Astrocyte (in vitro differentiated cells and primary cell): ENCODE measurements around the gene PEPD. TPM values are rescaled to one million over a fixed set of nuclear protein-coding genes. Genes with fewer than 3 reads are reported as not detected.

ENCODE experiments used
- DNase-seq: peaks from one replicate; pipeline ENCODE4 v3.0.0-alpha.2; 2010; ENCODE audit warnings: low read depth
- FAIRE-seq: peaks from 2 replicates; lab custom pipeline; 2011; peaks lifted over from hg19 to GRCh38; lab: Jason Lieb, UNC
- H2AFZ ChIP-seq: 2 replicates; pipeline ENCODE4 v1.6.0; 2012; ENCODE audit warnings: low read depth, low read length, inconsistent platforms
- H3K27ac ChIP-seq: 2 replicates; pipeline ENCODE4 v1.5.1; 2011; ENCODE audit warnings: low read depth, low read length, inconsistent platforms
- H3K27me3 ChIP-seq: 2 replicates; pipeline ENCODE4 v1.6.0; 2011; ENCODE audit warnings: low read length, inconsistent platforms; ENCODE audit not compliant: insufficient read depth
- H3K36me3 ChIP-seq: 2 replicates; pipeline ENCODE4 v1.5.1; 2011; ENCODE audit warnings: low read length, inconsistent platforms; ENCODE audit not compliant: insufficient read depth
- H3K4me1 ChIP-seq: 2 replicates; pipeline ENCODE4 v1.5.1; 2011; ENCODE audit warnings: low read length, inconsistent platforms; ENCODE audit not compliant: insufficient read depth
- H3K4me2 ChIP-seq: 2 replicates; pipeline ENCODE4 v1.6.0; 2012; ENCODE audit warnings: low read length, inconsistent platforms
- H3K4me3 ChIP-seq: 2 replicates; pipeline ENCODE4 v1.5.1; 2011; ENCODE audit warnings: low read depth, mild to moderate bottlenecking, low read length, inconsistent platforms; ENCODE audit not compliant: insufficient read depth
- H3K79me2 ChIP-seq: 2 replicates; pipeline ENCODE4 v1.6.0; 2012; ENCODE audit warnings: mild to moderate bottlenecking, low read length, inconsistent platforms; ENCODE audit not compliant: insufficient read depth
- H3K9ac ChIP-seq: 2 replicates; pipeline ENCODE4 v1.6.0; 2012; ENCODE audit warnings: mild to moderate bottlenecking, low read length, inconsistent platforms
- H3K9me3 ChIP-seq: 2 replicates; pipeline ENCODE4 v1.5.1; 2012; ENCODE audit warnings: low read depth, mild to moderate bottlenecking, low read length, inconsistent platforms; ENCODE audit not compliant: insufficient read depth
- H4K20me1 ChIP-seq: 2 replicates; pipeline ENCODE4 v1.6.0; 2012; ENCODE audit warnings: low read length, inconsistent platforms; ENCODE audit not compliant: insufficient read depth
- H3K27ac Mint-ChIP-seq: one replicate; pipeline ENCODE4 v1.8.0; 2021; ENCODE audit warnings: mild to moderate bottlenecking, mixed read lengths; ENCODE audit not compliant: unreplicated experiment
- H3K27me3 Mint-ChIP-seq: one replicate; pipeline ENCODE4 v1.8.0; 2021; ENCODE audit warnings: low read depth, mixed read lengths; ENCODE audit not compliant: unreplicated experiment
- H3K36me3 Mint-ChIP-seq: one replicate; pipeline ENCODE4 v1.8.0; 2021; ENCODE audit warnings: low read depth, mixed read lengths; ENCODE audit not compliant: unreplicated experiment
- H3K4me1 Mint-ChIP-seq: one replicate; pipeline ENCODE4 v1.8.0; 2021; ENCODE audit warnings: low read depth, mixed read lengths; ENCODE audit not compliant: unreplicated experiment
- H3K4me3 Mint-ChIP-seq: one replicate; pipeline ENCODE4 v1.8.0; 2021; ENCODE audit warnings: mild to moderate bottlenecking, moderate library complexity, mixed read lengths; ENCODE audit not compliant: unreplicated experiment
- H3K9me3 Mint-ChIP-seq: one replicate; pipeline ENCODE4 v1.8.0; 2021; ENCODE audit warnings: mild to moderate bottlenecking, mixed read lengths; ENCODE audit not compliant: unreplicated experiment
- EZH2 ChIP-seq: IDR thresholded peaks from 2 replicates; pipeline ENCODE4 v1.6.1; 2012; ENCODE audit warnings: mild to moderate bottlenecking, low read length, inconsistent platforms; ENCODE audit not compliant: insufficient read depth
- total RNA-seq: library from RNA; stranded (reverse); gene quantifications from 2 replicates; pipeline ENCODE4 v1.2.1, GENCODE V29; 2021
- TF ChIP-seq, protein P1 (sequence below): IDR thresholded peaks from 2 replicates; pipeline ENCODE4 v1.5.1; 2011; ENCODE audit warnings: low read depth, mild to moderate bottlenecking, inconsistent platforms, low read length, moderate library complexity; ENCODE audit not compliant: insufficient read depth

PEPD gene
- total RNA-seq, 1 donor from 2014 or later = 37.9 TPM

DNA sequence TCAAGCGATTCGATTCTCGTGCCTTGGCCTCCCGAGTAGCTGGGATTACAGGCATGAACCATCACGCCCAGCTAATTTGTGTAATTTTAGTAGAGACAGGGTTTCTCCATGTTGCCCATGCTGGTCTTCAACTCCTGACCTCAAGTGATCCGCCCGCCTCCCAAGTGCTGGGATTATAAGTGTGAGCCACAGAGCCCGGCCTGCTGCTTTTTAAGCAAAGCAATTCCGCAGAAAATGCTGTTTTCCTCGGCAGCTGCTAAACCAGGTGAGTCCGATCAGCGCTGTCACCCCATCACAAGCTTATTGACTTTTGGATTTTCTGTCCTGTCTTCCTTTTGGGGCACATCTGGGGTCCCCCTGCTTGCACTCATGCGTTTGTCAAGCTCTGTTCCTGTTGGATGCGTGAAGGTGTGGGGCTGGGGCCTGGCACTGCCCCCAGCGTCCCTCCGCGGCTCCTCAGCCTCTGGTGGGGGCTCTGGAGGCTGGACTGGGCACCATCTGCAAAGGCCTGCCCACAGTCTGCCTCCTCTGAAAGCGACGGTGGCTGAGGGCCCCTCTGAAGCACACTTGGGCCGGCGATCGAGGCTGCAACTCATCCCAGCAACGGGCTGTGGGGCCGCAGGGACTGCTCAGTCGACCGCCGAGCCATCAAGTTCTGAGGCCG is 122.4 kb downstream of the PEPD start:
- Mint-ChIP-seq H3K27ac (no peak overlapping the region), H3K4me1 (peaks cover 7% of the 10 kb centered on the region), H3K36me3 (peaks cover 2% of the 10 kb centered on the region), H3K9me3 (no peaks in the 10 kb centered on the region), H3K27me3 (peaks cover 2% of the 10 kb centered on the region), H3K4me3 (no peak overlapping the region)
- DNase-seq = no peak
- H3K9me3 ChIP-seq = no peaks in the 10 kb centered on the region
- TF ChIP-seq EZH2 = no peak
- TF ChIP-seq, protein P1, sequence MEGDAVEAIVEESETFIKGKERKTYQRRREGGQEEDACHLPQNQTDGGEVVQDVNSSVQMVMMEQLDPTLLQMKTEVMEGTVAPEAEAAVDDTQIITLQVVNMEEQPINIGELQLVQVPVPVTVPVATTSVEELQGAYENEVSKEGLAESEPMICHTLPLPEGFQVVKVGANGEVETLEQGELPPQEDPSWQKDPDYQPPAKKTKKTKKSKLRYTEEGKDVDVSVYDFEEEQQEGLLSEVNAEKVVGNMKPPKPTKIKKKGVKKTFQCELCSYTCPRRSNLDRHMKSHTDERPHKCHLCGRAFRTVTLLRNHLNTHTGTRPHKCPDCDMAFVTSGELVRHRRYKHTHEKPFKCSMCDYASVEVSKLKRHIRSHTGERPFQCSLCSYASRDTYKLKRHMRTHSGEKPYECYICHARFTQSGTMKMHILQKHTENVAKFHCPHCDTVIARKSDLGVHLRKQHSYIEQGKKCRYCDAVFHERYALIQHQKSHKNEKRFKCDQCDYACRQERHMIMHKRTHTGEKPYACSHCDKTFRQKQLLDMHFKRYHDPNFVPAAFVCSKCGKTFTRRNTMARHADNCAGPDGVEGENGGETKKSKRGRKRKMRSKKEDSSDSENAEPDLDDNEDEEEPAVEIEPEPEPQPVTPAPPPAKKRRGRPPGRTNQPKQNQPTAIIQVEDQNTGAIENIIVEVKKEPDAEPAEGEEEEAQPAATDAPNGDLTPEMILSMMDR = no peak
- no peak for FAIRE-seq
- H3K27me3 ChIP-seq = no peaks in the 10 kb centered on the region
- peaks cover 28% of the 10 kb centered on the region for H3K4me1 ChIP-seq
- no peaks in the 10 kb centered on the region for H3K79me2 ChIP-seq
- H3K4me2 ChIP-seq = no peak overlapping the region
- H3K36me3 ChIP-seq = no peaks in the 10 kb centered on the region
- no peak overlapping the region for H2AFZ ChIP-seq
- H3K4me3 ChIP-seq = no peak overlapping the region
- H3K9ac ChIP-seq = no peak overlapping the region
- no peak overlapping the region for H3K27ac ChIP-seq
- H4K20me1 ChIP-seq = peaks cover 44% of the 10 kb centered on the region

DNA sequence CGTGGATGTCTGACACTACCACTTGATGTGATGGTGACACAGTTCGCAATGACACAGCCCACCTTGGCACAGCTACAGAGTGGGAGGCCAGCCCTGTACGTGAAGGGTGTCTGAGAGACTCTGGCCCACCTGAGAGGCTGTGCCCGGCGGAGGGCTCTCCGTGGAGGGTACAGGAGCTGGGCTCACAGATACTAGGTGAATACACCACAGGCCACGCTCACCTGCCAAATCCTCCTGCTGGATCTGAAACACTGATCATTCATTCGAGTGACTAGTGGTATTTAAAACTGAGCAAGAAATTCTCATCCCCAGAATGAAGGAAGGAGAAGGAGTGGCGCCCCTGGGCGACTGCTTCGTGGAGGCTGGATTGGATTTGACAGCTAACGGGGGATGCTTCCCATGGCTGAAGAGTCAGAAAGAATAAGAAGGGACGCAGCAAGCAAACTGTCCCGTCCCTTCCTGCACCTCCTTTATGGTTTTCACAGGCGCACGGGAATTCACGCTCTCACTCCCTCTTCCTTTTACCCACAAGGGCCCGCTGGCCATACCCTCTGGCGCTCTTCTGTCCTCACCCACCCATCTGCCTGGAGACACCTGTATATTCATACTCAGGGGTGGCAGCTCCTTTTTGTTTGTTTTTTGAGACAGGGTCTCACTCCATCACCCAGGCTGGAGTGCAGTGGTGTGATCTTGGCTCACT is 123.1 kb downstream of the PEPD start:
- H3K27ac ChIP-seq = no peak overlapping the region
- H3K9me3 ChIP-seq = no peaks in the 10 kb centered on the region
- H4K20me1 ChIP-seq = peaks cover 51% of the 10 kb centered on the region
- Mint-ChIP-seq H3K4me3 (no peak overlapping the region), H3K4me1 (peaks cover 9% of the 10 kb centered on the region), H3K27me3 (peaks cover 2% of the 10 kb centered on the region), H3K27ac (no peak overlapping the region), H3K9me3 (no peaks in the 10 kb centered on the region), H3K36me3 (peaks cover 2% of the 10 kb centered on the region)
- H2AFZ ChIP-seq = no peak overlapping the region
- H3K9ac ChIP-seq = no peak overlapping the region
- TF ChIP-seq EZH2 = no peak
- TF ChIP-seq, protein P1 = no peak
- peaks cover 35% of the 10 kb centered on the region for H3K4me1 ChIP-seq
- H3K36me3 ChIP-seq = no peaks in the 10 kb centered on the region
- FAIRE-seq (no peak), DNase-seq (no peak)
- H3K4me2 ChIP-seq = no peak overlapping the region
- H3K4me3 ChIP-seq = no peak overlapping the region
- H3K27me3 ChIP-seq = no peaks in the 10 kb centered on the region
- H3K79me2 ChIP-seq = no peaks in the 10 kb centered on the region
